A549 treated with AZD9567 at 1 μM for 4 hours (cell line): Measurements from ENCODE around the gene C14orf119. TPM values are rescaled to one million over a fixed set of nuclear protein-coding genes. Genes with fewer than 3 reads are reported as not detected.

ENCODE experiments used
- total RNA-seq: library from RNA; stranded (reverse); fragments of 200-300 nt; extraction: Qiagen RNA extraction; gene quantifications from 5 replicates; pipeline ENCODE4 v1.2.3, GENCODE V29; 2022; ENCODE audit not compliant: insufficient read depth

Gene C14orf119
- 82.9 to 104 TPM (median 100 TPM) in 5 replicates for total RNA-seq

GRCh38 chr14:23095196-23096108 lies at the start of gene C14orf119:
C14orf119 (plus strand) TSS chr14:23095505; CDS start chr14:23097659, 2,154 bp downstream.

GRCh38 chr14:23056956-23057756 lies 38.1 kb upstream of the C14orf119 start, which contains the start of gene CDH24:
CDH24 (minus strand) TSS chr14:23057520; CDS start chr14:23055733, 1,787 bp downstream.

GRCh38 chr14:23094666-23095195 lies 574 bp upstream of the C14orf119 start, which contains the start of gene ACIN1:
ACIN1 (minus strand) TSS chr14:23095136; CDS start chr14:23095112, 24 bp downstream.

GRCh38 chr14:23104591-23105347 lies 9.5 kb downstream of the C14orf119 start, which contains the start of gene CIROP:
CIROP (minus strand) TSS chr14:23104989; CDS start chr14:23104920, 69 bp downstream.

GRCh38 chr14:23118506-23119362 lies 23.4 kb downstream of the C14orf119 start, which contains the start of gene CEBPE:
CEBPE (minus strand) TSS chr14:23119255; CDS start chr14:23119091, 164 bp downstream.

Other genes starting within 250 kb of the C14orf119 start
- gene LRP10, start 223.8 kb upstream of the C14orf119 start, total RNA-seq: 71.5 to 77.3 TPM (median 74.0 TPM) in 5 replicates
- 0.17 to 0.37 TPM (median 0.29 TPM) in 4 of 5 replicates, not detected in the other for gene REM2, start 212.3 kb upstream of the C14orf119 start, total RNA-seq
- gene RBM23, start 176.4 kb upstream of the C14orf119 start, total RNA-seq: 53.8 to 65.0 TPM (median 56.4 TPM) in 5 replicates
- 97.5 to 108 TPM (median 103 TPM) in 5 replicates for gene PRMT5, start 166.1 kb upstream of the C14orf119 start, total RNA-seq
- 32.8 to 41.1 TPM (median 35.9 TPM) in 5 replicates for gene HAUS4, start 138.4 kb upstream of the C14orf119 start, total RNA-seq
- 28.6 to 36.0 TPM (median 32.8 TPM) in 5 replicates for gene AJUBA, start 113.0 kb upstream of the C14orf119 start, total RNA-seq
- gene C14orf93, start 85.4 kb upstream of the C14orf119 start, total RNA-seq: 2.6 to 4.9 TPM (median 3.2 TPM) in 5 replicates
- gene PSMB5, start 60.6 kb upstream of the C14orf119 start, total RNA-seq: 245 to 331 TPM (median 307 TPM) in 5 replicates
- gene PSMB11, start 53.3 kb upstream of the C14orf119 start, total RNA-seq: not detected in 5 replicates
- 3.1 to 5.1 TPM (median 5.0 TPM) in 5 replicates for gene CDH24, start 38.0 kb upstream of the C14orf119 start, total RNA-seq
- gene ACIN1, start 369 bp upstream of the C14orf119 start, total RNA-seq: 94.3 to 100 TPM (median 97.3 TPM) in 5 replicates
- not detected in 5 replicates for gene CIROP, start 9.5 kb downstream of the C14orf119 start, total RNA-seq
- 0.05 TPM in 1 of 5 replicates, not detected in the others for gene CEBPE, start 23.8 kb downstream of the C14orf119 start, total RNA-seq
- 1.1 to 1.5 TPM (median 1.2 TPM) in 4 of 5 replicates, not detected in the other for gene SLC7A8, start 88.2 kb downstream of the C14orf119 start, total RNA-seq
- gene RNF212B, start 142.4 kb downstream of the C14orf119 start, total RNA-seq: not detected in 5 replicates
- 8.3 to 21.3 TPM (median 9.3 TPM) in 5 replicates for gene HOMEZ, start 190.6 kb downstream of the C14orf119 start, total RNA-seq
- gene PPP1R3E, start 207.4 kb downstream of the C14orf119 start, total RNA-seq: 3.9 to 8.9 TPM (median 4.3 TPM) in 5 replicates
- 13.4 to 19.6 TPM (median 17.9 TPM) in 5 replicates for gene BCL2L2, start 211.3 kb downstream of the C14orf119 start, total RNA-seq
- 136 to 154 TPM (median 142 TPM) in 5 replicates for gene PABPN1, start 226.0 kb downstream of the C14orf119 start, total RNA-seq